Body of pancreas (tissue), 4 donors: Measurements from ENCODE around the gene TSPYL4.

Experiments used
- CTCF ChIP-seq, 7 experiments: fragments of 450-650 bp in 4 of 7; fragments of 200-600 bp in 3 of 7; sonication (generic) in 3 of 7; IDR thresholded peaks; one replicate each; pipeline ENCODE4 v1.5.1; 2016 to 2019; ENCODE audit warnings: antibody characterized with exemption in 7 of 7
- POLR2A ChIP-seq, 3 donors: fragments of 450-650 bp; IDR thresholded peaks; one replicate each; pipeline ENCODE4 v1.6.1; 2016; ENCODE audit warnings: antibody characterized with exemption in 3 of 3, mild to moderate bottlenecking in 2 of 3

- TF ChIP-seq CTCF (IDR thresholded peaks at IDR 0.05) (peak; percentile 62 to 84 (median 73)), POLR2A (IDR thresholded peaks at IDR 0.05) (no peak)
Measured at GRCh38 chr6:116287689-116288282, 33.9 kb upstream of the TSPYL4 start.
